Transverse colon (tissue), 4 donors: ENCODE data around the gene POR. TPM values are rescaled to one million over a fixed set of nuclear protein-coding genes. Genes with fewer than 3 reads are reported as not detected.
A peak's percentile ranks its signal among the peaks of the same experiment; 100 is the strongest.

Experiments used
- DNase-seq: peaks from one replicate; pipeline ENCODE4 v3.0.0-alpha.2; 2019
- H3K27ac ChIP-seq, 4 donors: fragments of 200-600 bp; sonication (generic); 2 replicates each; pipeline ENCODE4 v1.5.1; 2016 to 2018; ENCODE audit warnings: inconsistent platforms in 4 of 4
- H3K27me3 ChIP-seq: fragments of 200-600 bp; sonication (generic); 2 replicates; pipeline ENCODE4 v1.5.1; 2017; ENCODE audit warnings: inconsistent platforms
- H3K36me3 ChIP-seq, 4 donors: fragments of 200-600 bp; sonication (generic); 2 replicates each; pipeline ENCODE4 v1.5.1; 2017 to 2019; ENCODE audit warnings: inconsistent platforms in 4 of 4
- H3K4me1 ChIP-seq, 4 donors: fragments of 200-600 bp; sonication (generic); 2 replicates each; pipeline ENCODE4 v1.5.1; 2017 to 2020; ENCODE audit warnings: inconsistent platforms in 4 of 4
- H3K4me3 ChIP-seq, 4 donors: fragments of 200-600 bp; sonication (generic); 1 replicate in 1 of 4; 2 replicates in 3 of 4; pipeline versions ENCODE4 v1.5.1 to v1.6.1; 2017 to 2019; ENCODE audit warnings: inconsistent platforms in 4 of 4
- H3K9me3 ChIP-seq, 2 donors: fragments of 200-600 bp; sonication (generic); 2 replicates each; pipeline ENCODE4 v1.5.1; 2017 to 2019; ENCODE audit warnings: inconsistent platforms in 2 of 2
- CTCF ChIP-seq, 5 experiments: fragments of 200-600 bp in 3 of 5; fragments of 450-650 bp in 2 of 5; sonication (generic) in 3 of 5; IDR thresholded peaks; 1 replicate in 2 of 5; 2 replicates in 3 of 5; pipeline ENCODE4 v1.5.1; 2016 to 2017; ENCODE audit warnings: antibody characterized with exemption in 5 of 5, inconsistent platforms in 3 of 5, mild to moderate bottlenecking in 2 of 5, moderate library complexity in 1 of 5
- EP300 ChIP-seq: sonication (generic); formaldehyde crosslinking; IDR thresholded peaks from one replicate; pipeline ENCODE4 v1.6.1; 2017; ENCODE audit warnings: antibody characterized with exemption, low read depth
- POLR2A ChIP-seq: fragments of 450-650 bp; IDR thresholded peaks from one replicate; pipeline ENCODE4 v1.6.1; 2016; ENCODE audit warnings: antibody characterized with exemption, mild to moderate bottlenecking, moderate library complexity
- POLR2AphosphoS5 ChIP-seq, 3 donors: sonication (generic); formaldehyde crosslinking; IDR thresholded peaks; one replicate each; pipeline ENCODE4 v1.6.1; 2016; ENCODE audit warnings: antibody characterized with exemption in 3 of 3
- WGBS, 2 donors: methylation state at CpG; one replicate each; pipeline ENCODE4 v1.1.5; 2018; ENCODE audit warnings: low coverage in 1 of 2; 5-methylcytosine and 5-hydroxymethylcytosine counted together
- in situ Hi-C, 4 donors: fragments of 200-750 bp; cut with MboI; loops; one replicate each; pipeline versions ENCODE4 v1.15.0 to v1.15.1; 2017; ENCODE audit warnings: low sequenced_read_pairs in 3 of 4, low pct_ligation_motif_present in 1 of 4, low pct_unique_long_range_greater_than_20kb in 1 of 4
- intact Hi-C: fragments of 100-400 bp; cut with DNase I; formaldehyde crosslinking; loops from one replicate; pipeline ENCODE4 v1.15.1; 2023; ENCODE audit warnings: low total_unique reads
- total RNA-seq, 4 donors: library from RNA; depleted of rRNA; stranded (reverse); fragments of >200 nt; gene quantifications; one replicate each; pipeline ENCODE4 v1.1.0, GENCODE V29; 2016

Gene POR
- total RNA-seq, 4 donors from 2014 or later, result 95.9 to 200 (median 149) TPM

- Histone ChIP-seq H3K27ac (peak overlapping the region; percentile 79 to 85 (median 82)), H3K4me1 (peaks cover 15 to 55% (median 33%) of the 10 kb centered on the region in 4 donors), H3K9me3 (no peaks in the 10 kb centered on the region), H3K27me3 (no peaks in the 10 kb centered on the region), H3K4me3 (no peak overlapping the region), H3K36me3 (peaks cover 0 to 10% (median 2%) of the 10 kb centered on the region in 4 donors)
- 78% methylated on average over 13 of the region's 13 CpGs; no CpG with 5 or more reads in 1 of the 2 donors for WGBS, 2 donors
- no peak for DNase-seq
- in situ Hi-C loops, result no loop called here
- TF ChIP-seq POLR2AphosphoS5 (IDR thresholded peaks at IDR 0.05), result peak; percentile 20 to 49 (median 45)
- no peak for TF ChIP-seq POLR2A
- intact Hi-C loops, result loop anchor here (10.0 kb wide), 1 partner anchor 54 kb away; the partner anchor contains the start of gene POR
These were observed 54.2 kb downstream of the POR start for GRCh38 chr7:75969182-75969581.

- Histone ChIP-seq H3K4me3 (no peak overlapping the region), H3K9me3 (no peaks in the 10 kb centered on the region), H3K36me3 (peaks cover 0 to 10% (median 2%) of the 10 kb centered on the region in 4 donors), H3K4me1 (peaks cover 15 to 55% (median 33%) of the 10 kb centered on the region in 4 donors), H3K27me3 (no peaks in the 10 kb centered on the region), H3K27ac (peak overlapping the region; percentile 79 to 85 (median 82))
- WGBS, 2 donors, result 94 to 96% methylated on average over 12 to 30 of the region's 30 CpGs
- no peak for TF ChIP-seq CTCF (IDR thresholded peaks at IDR 0.05)
- TF ChIP-seq EP300, result no peak
- no peak for TF ChIP-seq POLR2AphosphoS5 (IDR thresholded peaks at IDR 0.05)
- TF ChIP-seq POLR2A, result no peak
- DNase-seq, result no peak
- in situ Hi-C loops, result no loop called here
- intact Hi-C loops, result loop anchor here (10.0 kb wide), 1 partner anchor 55 kb away; the partner anchor contains the start of gene POR
These were observed 54.9 kb downstream of the POR start for GRCh38 chr7:75969704-75970498.

- TF ChIP-seq EP300 (no peak), POLR2A (no peak), CTCF (IDR thresholded peaks at IDR 0.05) (no peak), POLR2AphosphoS5 (IDR thresholded peaks at IDR 0.05) (no peak)
- in situ Hi-C loops, result no loop called here
- Histone ChIP-seq H3K27me3 (no peaks in the 10 kb centered on the region), H3K9me3 (no peaks in the 10 kb centered on the region), H3K4me1 (peaks cover 9 to 43% (median 26%) of the 10 kb centered on the region in 4 donors), H3K27ac (peak overlapping the region; percentile 30 to 55 (median 42)), H3K4me3 (no peak overlapping the region), H3K36me3 (peaks cover 0 to 10% (median 2%) of the 10 kb centered on the region in 4 donors)
- intact Hi-C loops, result no loop called here
- 89 to 90% methylated on average over 9 to 14 of the region's 14 CpGs for WGBS, 2 donors
- no peak for DNase-seq
These were observed 56.5 kb downstream of the POR start for GRCh38 chr7:75971309-75971960.

GRCh38 chr7:75971961-75972763, 57.2 kb downstream of the POR start:
- DNase-seq, result no peak
- peaks cover 6 to 38% (median 20%) of the 10 kb centered on the region in 4 donors for H3K4me1 ChIP-seq
- H3K9me3 ChIP-seq, result no peaks in the 10 kb centered on the region
- no peak overlapping the region for H3K4me3 ChIP-seq
- TF ChIP-seq CTCF (IDR thresholded peaks at IDR 0.05) (peak in 1 of 5 experiments; percentile 19), EP300 (no peak), POLR2A (no peak), POLR2AphosphoS5 (IDR thresholded peaks at IDR 0.05) (peak in 1 of 3 donors; percentile 7)
- H3K36me3 ChIP-seq, result peaks cover 0 to 10% (median 2%) of the 10 kb centered on the region in 4 donors
- H3K27me3 ChIP-seq, result no peaks in the 10 kb centered on the region
- H3K27ac ChIP-seq, result peak overlapping the region; percentile 30 to 55 (median 42)
- in situ Hi-C loops (no loop called here), intact Hi-C loops (no loop called here)
- 77 to 80% methylated on average over 7 to 19 of the region's 19 CpGs for WGBS, 2 donors
